Pancreas (tissue), 10 donors: ENCODE results near the gene NR3C2. TPM values are rescaled to one million over a fixed set of nuclear protein-coding genes. Genes with fewer than 3 reads are reported as not detected.

Experiments used
- ATAC-seq, 4 donors: fragments of 200-7000 bp; cut with Tn5 transposase; one replicate each; pipeline versions ENCODE4 v1.8.0 to v1.9.1; 2020; ENCODE audit warnings: mild to moderate bottlenecking in 4 of 4, moderate library complexity in 4 of 4
- DNase-seq, 6 donors: peaks; one replicate each; pipeline ENCODE4 v3.0.0-alpha.2; 2020
- FAIRE-seq: peaks from 2 replicates; lab custom pipeline; 2012; peaks lifted over from hg19 to GRCh38; lab: Jason Lieb, UNC
- H3K27ac ChIP-seq, 4 donors: fragments of 200-600 bp; sonication (generic); 1 replicate in 3 of 4; 2 replicates in 1 of 4; pipeline versions ENCODE4 v1.5.0 to v1.8.0; 2020
- H3K27me3 ChIP-seq, 4 donors: fragments of 200-600 bp; one replicate each; pipeline ENCODE4 v1.8.0; 2021
- H3K36me3 ChIP-seq, 3 donors: fragments of 200-600 bp; sonication (generic) in 1 of 3; one replicate each; pipeline versions ENCODE4 v1.5.0 to v1.8.0; 2020 to 2021
- H3K4me1 ChIP-seq, 3 donors: fragments of 200-600 bp; one replicate each; pipeline ENCODE4 v1.8.0; 2021
- H3K4me3 ChIP-seq, 4 donors: fragments of 200-600 bp; sonication (generic) in 2 of 4; one replicate each; pipeline versions ENCODE4 v1.5.0 to v1.8.0; 2020 to 2021
- H3K9me3 ChIP-seq, 4 donors: fragments of 200-600 bp; one replicate each; pipeline ENCODE4 v1.8.0; 2021
- CTCF ChIP-seq, 4 donors: fragments of 200-600 bp; sonication (generic) in 3 of 4; IDR thresholded peaks; one replicate each; pipeline versions ENCODE4 v1.5.0 to v1.8.0; 2021; ENCODE audit warnings: antibody characterized with exemption in 4 of 4
- WGBS, 2 donors: extraction: QIAGEN DNeasy Blood & Tissue Kit; methylation state at CpG; one replicate each; pipeline ENCODE4 v1.1.7; 2013; 5-methylcytosine and 5-hydroxymethylcytosine counted together
- intact Hi-C, 3 donors: fragments of 100-400 bp; cut with DNase I; formaldehyde crosslinking; loops; one replicate each; pipeline versions ENCODE4 v1.11.1 to v1.14.2; 2022
- polyA plus RNA-seq, 2 donors: library from polyadenylated mRNA; stranded (reverse); fragments of 200-250 nt; gene quantifications; one replicate each; pipeline ENCODE4 v1.2.3, GENCODE V29; 2013
- total RNA-seq, 6 donors: library from RNA; stranded (reverse); fragmentation: NEBNext Ultra II Directional in 4 of 6; extraction: Animal tissue kit (Norgen Biotek cat#: 25700) in 4 of 6; gene quantifications; one replicate each; pipeline versions ENCODE4 v1.2.1 to v1.2.4, GENCODE V29; 2021 to 2023
- donor health status: healthy with polysubstance abuse.
- donor health status: DM: no; HTN: no; CAD: no; lungs with moderate emphysema.
- donor health status: DM: no; HTN: no; CAD: no.
- donor health status: control.
- donor health status: control.
- donor health status: Bipolar disorder and iron deficiency.
- donor health status: DM: yes; HTN: yes; CAD: no.
- donor health status: DM: no; HTN: no; CAD: no.
- donor health status: DM: no; HTN: no; CAD: no.
- donor health status: DM: yes; HTN: yes; CAD: no.

NR3C2 gene
- total and polyA plus RNA-seq, 8 donors: 2.5 to 15.7 (median 12.5) TPM

DNA sequence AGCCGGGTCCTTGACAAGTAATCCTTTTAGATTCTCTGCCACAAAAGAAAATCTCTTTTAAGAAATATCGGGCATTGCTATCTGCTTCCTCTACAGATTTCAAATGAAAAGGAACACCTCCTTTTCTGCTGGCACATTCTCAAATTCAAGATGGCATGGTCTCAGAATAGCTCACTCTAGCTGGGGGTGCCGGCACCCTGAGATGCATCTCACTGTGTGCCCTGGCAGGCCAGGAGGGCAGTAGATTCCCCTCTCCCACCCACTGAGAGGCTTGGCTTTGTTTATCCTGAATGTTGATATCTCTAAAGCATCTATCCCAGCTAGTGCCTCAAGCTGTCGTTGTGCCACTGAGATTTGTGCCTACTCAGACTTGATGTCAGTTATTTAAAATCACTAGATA is 390.8 kb downstream of the NR3C2 start:
- H3K4me3 ChIP-seq: no peak overlapping the region
- H3K9me3 ChIP-seq: no peaks in the 10 kb centered on the region
- no peaks in the 10 kb centered on the region for H3K27me3 ChIP-seq
- 89 to 91% methylated on average over 4 of the region's 4 CpGs for WGBS, 2 donors
- DNase-seq (no peak), ATAC-seq (no peak), FAIRE-seq (no peak)
- no peaks in the 10 kb centered on the region for H3K36me3 ChIP-seq
- intact Hi-C loops: no loop called here
- peaks cover 0 to 12% (median 3%) of the 10 kb centered on the region in 3 donors for H3K4me1 ChIP-seq
- no peak overlapping the region for H3K27ac ChIP-seq
- no peak for TF ChIP-seq CTCF (IDR thresholded peaks at IDR 0.05)

DNA sequence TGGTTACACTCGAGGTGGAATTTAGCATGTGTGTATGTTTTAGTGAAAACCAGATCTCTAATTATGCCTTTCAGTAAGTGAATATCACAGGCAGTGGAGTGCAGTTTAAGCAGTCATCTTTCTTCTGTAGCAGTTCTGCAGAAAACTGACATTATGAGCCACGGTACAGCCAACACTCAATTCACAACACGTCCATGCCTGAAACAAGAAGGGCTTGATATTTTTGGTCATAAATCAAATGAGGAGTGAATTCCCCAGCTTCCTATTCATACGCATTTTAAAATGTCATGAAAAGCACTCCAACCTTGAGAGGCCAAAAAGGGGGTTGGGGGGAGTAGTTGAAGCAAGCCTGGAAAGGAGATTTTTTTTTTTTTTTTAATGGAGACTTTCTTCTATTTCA is 393.6 kb downstream of the NR3C2 start:
- FAIRE-seq (no peak), DNase-seq (no peak), ATAC-seq (no peak)
- Histone ChIP-seq H3K4me3 (no peak overlapping the region), H3K36me3 (no peaks in the 10 kb centered on the region), H3K27ac (no peak overlapping the region), H3K9me3 (no peaks in the 10 kb centered on the region), H3K27me3 (no peaks in the 10 kb centered on the region), H3K4me1 (peaks cover 0 to 1% (median 0%) of the 10 kb centered on the region in 3 donors)
- no peak for TF ChIP-seq CTCF (IDR thresholded peaks at IDR 0.05)
- intact Hi-C loops: no loop called here
- WGBS, 2 donors: 66% methylated on average over 4 of the region's 4 CpGs

GRCh38 chr4:148044912-148045352 is 397.3 kb downstream of the NR3C2 start:
- no peaks in the 10 kb centered on the region for H3K4me1 ChIP-seq
- H3K27ac ChIP-seq: no peak overlapping the region
- no peak for FAIRE-seq
- intact Hi-C loops: no loop called here
- DNase-seq: no peak
- peak in 3 of 4 donors; percentile 51 to 58 (median 57) for ATAC-seq
- no peak for TF ChIP-seq CTCF (IDR thresholded peaks at IDR 0.05)
- WGBS, 2 donors: 80% methylated on average over 4 of the region's 4 CpGs
- no peak overlapping the region for H3K4me3 ChIP-seq
- H3K36me3 ChIP-seq: no peaks in the 10 kb centered on the region
- no peaks in the 10 kb centered on the region for H3K27me3 ChIP-seq
- no peaks in the 10 kb centered on the region for H3K9me3 ChIP-seq

- Histone ChIP-seq H3K4me3 (no peak overlapping the region), H3K36me3 (no peaks in the 10 kb centered on the region), H3K27ac (no peak overlapping the region), H3K9me3 (no peaks in the 10 kb centered on the region), H3K27me3 (no peaks in the 10 kb centered on the region), H3K4me1 (no peaks in the 10 kb centered on the region)
- DNase-seq: no peak
- peak in 1 of 4 donors; percentile 34 for ATAC-seq
- intact Hi-C loops: no loop called here
- no peak for FAIRE-seq
- WGBS, 2 donors: 92 to 93% methylated on average over 9 of the region's 9 CpGs
- no peak for TF ChIP-seq CTCF (IDR thresholded peaks at IDR 0.05)
Measured at GRCh38 chr4:148044089-148044911, 397.9 kb downstream of the NR3C2 start.
